Fibroblast of mammary gland (primary cell): Measurements from ENCODE around the gene AQP7.

Source experiments
- DNase-seq: peaks from one replicate; pipeline ENCODE4 v3.0.0-alpha.2; 2010; ENCODE audit warnings: low read depth
- H3K4me3 ChIP-seq: 2 replicates; pipeline ENCODE4 v1.5.1; 2011; ENCODE audit warnings: low read depth, mild to moderate bottlenecking, low read length, moderate library complexity; ENCODE audit not compliant: control insufficient read depth
- CTCF ChIP-seq: conservative IDR thresholded peaks from 2 replicates; pipeline ENCODE4 v1.5.1; 2011; ENCODE audit warnings: low read depth, low read length, inconsistent platforms; ENCODE audit not compliant: control insufficient read depth, insufficient read depth

AQP7 gene

GRCh38 chr9:33354651-33355211 lies 47.6 kb downstream of the AQP7 start:
- DNase-seq = no peak

DNA sequence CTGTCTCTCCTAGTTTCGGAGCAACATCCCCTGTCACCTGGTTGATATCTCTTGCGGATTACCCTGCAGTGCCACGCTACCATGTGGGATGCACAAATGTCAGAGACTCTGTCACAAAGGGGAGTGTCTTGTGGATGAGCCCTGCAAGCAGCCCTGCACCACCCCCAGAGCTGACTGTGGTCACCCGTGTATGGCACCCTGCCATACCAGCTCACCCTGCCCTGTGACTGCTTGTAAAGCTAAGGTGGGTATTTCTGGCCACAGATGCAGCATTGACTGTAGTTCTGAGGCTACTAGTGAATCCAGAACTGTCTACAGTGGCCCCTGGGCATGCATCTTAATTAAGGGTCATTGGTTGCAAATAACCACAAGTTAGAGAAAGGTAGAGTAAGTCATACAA lies 50.8 kb downstream of the AQP7 start:
- DNase-seq = no peak
- no peak overlapping the region for H3K4me3 ChIP-seq
- TF ChIP-seq CTCF = no peak

More at GRCh38 chr9:33354651-33355211, 47.6 kb downstream of the AQP7 start:
- no peak overlapping the region for H3K4me3 ChIP-seq
- no peak for TF ChIP-seq CTCF

- peak; percentile 92 for DNase-seq
- no peak for TF ChIP-seq CTCF
- H3K4me3 ChIP-seq = no peak overlapping the region
Observed at GRCh38 chr9:33350310-33350709, 52.1 kb downstream of the AQP7 start.

- DNase-seq = peak; percentile 39
- no peak for TF ChIP-seq CTCF
- no peak overlapping the region for H3K4me3 ChIP-seq
Observed at GRCh38 chr9:33349743-33350142, 52.6 kb downstream of the AQP7 start.

- DNase-seq = no peak
- no peak for TF ChIP-seq CTCF
- no peak overlapping the region for H3K4me3 ChIP-seq
Observed at GRCh38 chr9:33348998-33349397, 53.4 kb downstream of the AQP7 start.

- TF ChIP-seq CTCF = no peak
- H3K4me3 ChIP-seq = no peak overlapping the region
- DNase-seq = peak; percentile 88
Observed at GRCh38 chr9:33346564-33346963, 55.8 kb downstream of the AQP7 start.

DNA sequence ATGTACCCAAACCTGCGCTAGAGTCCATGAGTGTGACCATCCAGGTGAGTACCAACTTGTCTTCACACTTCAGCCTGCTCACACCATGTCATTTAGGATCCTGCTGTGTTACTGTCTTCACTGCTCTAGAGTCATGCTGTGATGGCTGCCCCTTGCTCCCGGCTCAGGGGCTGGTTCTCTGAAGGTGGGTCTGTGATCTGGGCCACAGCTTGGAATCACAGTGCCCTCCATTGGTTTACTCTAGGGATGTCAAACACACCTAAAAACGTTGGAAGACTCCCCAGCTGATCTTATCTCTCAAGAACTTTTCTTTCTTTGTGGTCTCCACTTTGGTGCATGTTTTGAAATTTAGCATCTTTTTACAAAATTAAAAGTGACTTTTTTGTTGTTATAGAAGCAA lies 58.2 kb downstream of the AQP7 start:
- no peak for TF ChIP-seq CTCF
- H3K4me3 ChIP-seq = no peak overlapping the region
- no peak for DNase-seq
